SK-N-SH (cell line): ENCODE results near the gene AEBP1.

Experiments
- CTCF ChIP-seq: fragments of 200-600 bp; sonication (generic); IDR thresholded peaks from 2 replicates; pipeline ENCODE4 v1.6.1; 2017; ENCODE audit warnings: antibody characterized with exemption, mild to moderate bottlenecking, moderate library complexity
- EP300 ChIP-seq, 2 experiments: IDR thresholded peaks; 2 replicates each; pipeline versions ENCODE4 v1.4.0 to v1.6.1; 2012; ENCODE audit warnings: borderline replicate concordance in 1 of 2, low read depth in 1 of 2, low read length in 1 of 2
- MAX ChIP-seq: IDR thresholded peaks from 2 replicates; pipeline ENCODE4 v1.4.0; 2012; ENCODE audit warnings: low read depth
- POLR2AphosphoS5 ChIP-seq: IDR thresholded peaks from 2 replicates; pipeline ENCODE4 v1.6.1; 2012; ENCODE audit warnings: low read depth, low read length
- RCOR1 ChIP-seq: fragments of 150-350 bp; IDR thresholded peaks from 2 replicates; pipeline ENCODE4 v1.6.1; 2017; ENCODE audit warnings: antibody characterized with exemption, low read length
- RFX5 ChIP-seq: IDR thresholded peaks from 2 replicates; pipeline ENCODE4 v1.6.1; 2012; ENCODE audit warnings: mild to moderate bottlenecking, improper control_type of control experiment, low read length
- USF2 ChIP-seq: fragments of 150-350 bp; IDR thresholded peaks from 2 replicates; pipeline ENCODE4 v1.6.1; 2017; ENCODE audit warnings: antibody characterized with exemption, low read length, low read depth, borderline replicate concordance

- TF ChIP-seq CTCF (no peak), POLR2AphosphoS5 (no peak), RCOR1 (no peak), MAX (no peak), USF2 (no peak), RFX5 (no peak), EP300 (IDR thresholded peaks at IDR 0.05; ENCODE audit: borderline replicate concordance in 1 of 2, low read depth in 1 of 2, low read length in 1 of 2) (no peak)
These were observed 40.4 kb downstream of the AEBP1 start for GRCh38 chr7:44144426-44144967.
